ENCODE results near the gene PIK3AP1. TPM values are rescaled to one million over a fixed set of nuclear protein-coding genes. Genes with fewer than 3 reads are reported as not detected.
A peak's percentile ranks its signal among the peaks of the same experiment; 100 is the strongest.

PIK3AP1 gene
- total and polyA plus RNA-seq, 2 of the 13 experiments (the other 11 are each of a cell fraction or from before 2014, with no cell fraction given) = 3.6 to 13.8 TPM

GRCh38 chr10:96596422-96597407 is 123.6 kb downstream of the PIK3AP1 start (continued):
- TF ChIP-seq ZNF318 (CRISPR knock-in tag; IDR thresholded peaks at IDR 0.05) (no peak), ZNF782 (CRISPR knock-in tag; IDR thresholded peaks at IDR 0.05; ENCODE audit: borderline replicate concordance) (no peak), FOXP1 (IDR thresholded peaks at IDR 0.05) (0 out of 2 replicates have a peak, but pooled peaks have one; percentile 43), FOXP1 (CRISPR knock-in tag; IDR thresholded peaks at IDR 0.05) (peak; percentile 83; the same call in 1 of the 2 replicates), YEATS4 (CRISPR knock-in tag; IDR thresholded peaks at IDR 0.05; ENCODE audit: borderline replicate concordance) (no peak; the same call in 1 of the 2 replicates), TCF7L2 (IDR thresholded peaks at IDR 0.05; ENCODE audit: low read depth, low read length) (no peak; the same call in 1 of the 2 replicates), FOXC1 (CRISPR knock-in tag; IDR thresholded peaks at IDR 0.05; ENCODE audit: borderline replicate concordance) (no peak), ZNF570 (CRISPR knock-in tag; IDR thresholded peaks at IDR 0.05; ENCODE audit: borderline replicate concordance) (no peak), SRF (IDR thresholded peaks at IDR 0.05; ENCODE audit: low read depth, low read length) (no peak), HNRNPK (IDR thresholded peaks at IDR 0.05; ENCODE audit: low read depth, low read length, poor library complexity, severe bottlenecking) (peak; percentile 21), ZNF589 (CRISPR knock-in tag; conservative IDR thresholded peaks at IDR 0.05) (no peak), ZFP36 (IDR thresholded peaks at IDR 0.05; ENCODE audit: borderline replicate concordance, low read depth, low read length, partially characterized antibody) (no peak), ATF1 (CRISPR knock-in tag; IDR thresholded peaks at IDR 0.05) (no peak), U2AF2 (IDR thresholded peaks at IDR 0.05; ENCODE audit: low read depth, low read length) (0 out of 2 replicates have a peak, but pooled peaks have one; percentile 75), FOXO1 (CRISPR knock-in tag; IDR thresholded peaks at IDR 0.05) (peak; percentile 60; the same call in 1 of the 2 replicates), ZNF317 (CRISPR knock-in tag; IDR thresholded peaks at IDR 0.05) (no peak), FOXJ3 (CRISPR knock-in tag; IDR thresholded peaks at IDR 0.05; ENCODE audit: borderline replicate concordance) (peak; percentile 87; the same call in 1 of the 2 replicates)
